ENCODE data around the gene LSM8. TPM values are rescaled to one million over a fixed set of nuclear protein-coding genes. Genes with fewer than 3 reads are reported as not detected.

Gene LSM8
- total RNA-seq, 2 donors from 2014 or later: 47.9 to 61.4 TPM

DNA sequence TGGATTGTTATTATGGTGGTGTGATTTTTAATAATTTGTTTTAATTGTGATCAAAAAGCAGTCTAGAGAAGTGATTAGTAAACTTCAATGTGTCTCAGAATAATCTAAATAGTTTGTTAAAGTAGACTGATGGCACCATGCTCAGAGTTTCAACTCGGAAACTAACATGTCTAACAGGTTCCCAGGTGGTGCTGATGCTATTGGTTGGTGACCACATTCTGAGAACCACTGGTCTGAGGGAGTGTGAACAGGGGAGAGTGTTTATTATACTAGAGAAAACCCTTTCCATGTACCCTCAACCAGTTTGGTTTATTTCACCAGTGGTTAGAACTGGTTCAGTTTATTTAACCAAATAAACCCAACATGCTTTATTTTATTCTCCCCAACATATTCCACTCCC lies 42.0 kb upstream of the LSM8 start:
- H3K27ac ChIP-seq (ENCODE audit: low read depth, low read length): no peak overlapping the region
- TF ChIP-seq, protein P1, sequence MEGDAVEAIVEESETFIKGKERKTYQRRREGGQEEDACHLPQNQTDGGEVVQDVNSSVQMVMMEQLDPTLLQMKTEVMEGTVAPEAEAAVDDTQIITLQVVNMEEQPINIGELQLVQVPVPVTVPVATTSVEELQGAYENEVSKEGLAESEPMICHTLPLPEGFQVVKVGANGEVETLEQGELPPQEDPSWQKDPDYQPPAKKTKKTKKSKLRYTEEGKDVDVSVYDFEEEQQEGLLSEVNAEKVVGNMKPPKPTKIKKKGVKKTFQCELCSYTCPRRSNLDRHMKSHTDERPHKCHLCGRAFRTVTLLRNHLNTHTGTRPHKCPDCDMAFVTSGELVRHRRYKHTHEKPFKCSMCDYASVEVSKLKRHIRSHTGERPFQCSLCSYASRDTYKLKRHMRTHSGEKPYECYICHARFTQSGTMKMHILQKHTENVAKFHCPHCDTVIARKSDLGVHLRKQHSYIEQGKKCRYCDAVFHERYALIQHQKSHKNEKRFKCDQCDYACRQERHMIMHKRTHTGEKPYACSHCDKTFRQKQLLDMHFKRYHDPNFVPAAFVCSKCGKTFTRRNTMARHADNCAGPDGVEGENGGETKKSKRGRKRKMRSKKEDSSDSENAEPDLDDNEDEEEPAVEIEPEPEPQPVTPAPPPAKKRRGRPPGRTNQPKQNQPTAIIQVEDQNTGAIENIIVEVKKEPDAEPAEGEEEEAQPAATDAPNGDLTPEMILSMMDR (conservative IDR thresholded peaks at IDR 0.05): no peak
- no peaks in the 10 kb centered on the region for H3K9me3 ChIP-seq (ENCODE audit: control insufficient read depth, low read length)
- H3K9ac ChIP-seq (ENCODE audit: extremely low read depth, low read length, poor library complexity, severe bottlenecking): no peak overlapping the region
- H3K27me3 ChIP-seq (ENCODE audit: control insufficient read depth, insufficient read depth, low read length, poor library complexity, severe bottlenecking): no peaks in the 10 kb centered on the region
- Mint-ChIP-seq H3K27ac (no peak overlapping the region), H3K4me1 (peaks cover 4% of the 10 kb centered on the region), H3K9me3 (no peaks in the 10 kb centered on the region), H3K27me3 (ENCODE audit: insufficient read depth) (no peaks in the 10 kb centered on the region), H3K36me3 (ENCODE audit: low read depth) (no peaks in the 10 kb centered on the region), H3K4me3 (no peak overlapping the region)
- no peaks in the 10 kb centered on the region for H3K4me1 ChIP-seq (ENCODE audit: control insufficient read depth, insufficient read depth, low read length)
- no peak overlapping the region for H3K4me3 ChIP-seq (ENCODE audit: low read length)
- DNase-seq: no peak
- 86 to 88% methylated on average over 1 of the region's 1 CpG for WGBS, 2 experiments (ENCODE audit: insufficient coverage in 1 of 2, insufficient read length in 1 of 2)
- H3K36me3 ChIP-seq (ENCODE audit: control insufficient read depth, insufficient read depth, low read length): no peaks in the 10 kb centered on the region

DNA sequence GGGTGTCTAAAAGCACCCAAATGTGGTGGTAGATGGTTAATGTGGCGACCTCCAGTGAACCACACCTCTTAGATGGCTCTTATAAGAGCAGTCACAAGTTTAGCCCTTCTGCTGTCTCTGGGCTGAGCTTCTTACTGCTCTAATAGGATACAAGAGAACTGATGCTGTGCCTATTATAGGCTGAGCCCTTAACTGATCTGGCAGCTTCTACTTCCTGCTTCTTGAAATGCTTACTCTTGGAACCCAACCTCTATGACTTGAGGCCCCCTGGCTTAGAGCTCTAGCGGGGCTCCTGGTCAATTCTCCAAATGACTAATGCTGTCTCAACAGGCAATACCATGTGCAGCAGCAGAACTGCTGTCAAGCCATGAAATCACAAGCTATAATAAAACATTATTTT lies 35.0 kb upstream of the LSM8 start:
- DNase-seq: no peak
- Histone ChIP-seq H3K4me3 (ENCODE audit: low read length) (no peak overlapping the region), H3K4me1 (ENCODE audit: control insufficient read depth, insufficient read depth, low read length) (no peaks in the 10 kb centered on the region), H3K9me3 (ENCODE audit: control insufficient read depth, low read length) (no peaks in the 10 kb centered on the region), H3K36me3 (ENCODE audit: control insufficient read depth, insufficient read depth, low read length) (no peaks in the 10 kb centered on the region), H3K27me3 (ENCODE audit: control insufficient read depth, insufficient read depth, low read length, poor library complexity, severe bottlenecking) (no peaks in the 10 kb centered on the region), H3K9ac (ENCODE audit: extremely low read depth, low read length, poor library complexity, severe bottlenecking) (no peak overlapping the region), H3K27ac (ENCODE audit: low read depth, low read length) (no peak overlapping the region)
- no peaks in the 10 kb centered on the region for H3K36me3 Mint-ChIP-seq (ENCODE audit: low read depth)
- H3K9me3 Mint-ChIP-seq: no peaks in the 10 kb centered on the region
- TF ChIP-seq, protein P1 (conservative IDR thresholded peaks at IDR 0.05): no peak
- no peak overlapping the region for H3K27ac Mint-ChIP-seq
- H3K4me3 Mint-ChIP-seq: no peak overlapping the region
- H3K4me1 Mint-ChIP-seq: peaks cover 7% of the 10 kb centered on the region
- 89% methylated on average over 2 of the region's 2 CpGs; no CpG with 5 or more reads in 1 of the 2 experiments for WGBS, 2 experiments (ENCODE audit: insufficient coverage in 1 of 2, insufficient read length in 1 of 2)
- no peaks in the 10 kb centered on the region for H3K27me3 Mint-ChIP-seq (ENCODE audit: insufficient read depth)

DNA sequence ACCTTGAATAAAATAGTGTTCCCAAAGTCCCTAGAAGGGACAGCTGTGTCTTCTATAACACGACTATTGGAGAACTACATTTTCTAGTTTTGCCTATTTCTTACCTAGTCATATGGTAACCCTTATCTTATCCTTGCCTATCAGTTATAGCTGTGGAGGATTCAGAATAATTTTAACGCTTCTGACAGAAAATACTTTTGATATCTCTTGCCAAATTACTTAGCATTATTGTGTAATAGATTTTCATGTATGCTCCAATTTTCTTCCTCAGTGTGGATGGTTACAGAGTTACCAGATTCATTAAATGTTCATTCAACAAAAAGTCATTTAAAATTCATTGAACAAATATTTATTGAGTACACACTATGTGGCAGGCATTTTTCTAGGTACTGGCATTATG lies 34.6 kb upstream of the LSM8 start:
- no peaks in the 10 kb centered on the region for H3K9me3 ChIP-seq (ENCODE audit: control insufficient read depth, low read length)
- no peaks in the 10 kb centered on the region for H3K36me3 ChIP-seq (ENCODE audit: control insufficient read depth, insufficient read depth, low read length)
- H3K4me1 Mint-ChIP-seq: peaks cover 7% of the 10 kb centered on the region
- DNase-seq: no peak
- H3K36me3 Mint-ChIP-seq (ENCODE audit: low read depth): no peaks in the 10 kb centered on the region
- no peak overlapping the region for H3K27ac Mint-ChIP-seq
- no peaks in the 10 kb centered on the region for H3K9me3 Mint-ChIP-seq
- H3K4me1 ChIP-seq (ENCODE audit: control insufficient read depth, insufficient read depth, low read length): no peaks in the 10 kb centered on the region
- WGBS, 2 experiments (ENCODE audit: insufficient coverage in 1 of 2, insufficient read length in 1 of 2): 98 to 100% methylated on average over 1 to 2 of the region's 2 CpGs
- no peaks in the 10 kb centered on the region for H3K27me3 Mint-ChIP-seq (ENCODE audit: insufficient read depth)
- TF ChIP-seq, protein P1 (conservative IDR thresholded peaks at IDR 0.05): no peak
- no peak overlapping the region for H3K4me3 Mint-ChIP-seq
- no peak overlapping the region for H3K9ac ChIP-seq (ENCODE audit: extremely low read depth, low read length, poor library complexity, severe bottlenecking)
- H3K4me3 ChIP-seq (ENCODE audit: low read length): no peak overlapping the region
- H3K27ac ChIP-seq (ENCODE audit: low read depth, low read length): no peak overlapping the region
- H3K27me3 ChIP-seq (ENCODE audit: control insufficient read depth, insufficient read depth, low read length, poor library complexity, severe bottlenecking): no peaks in the 10 kb centered on the region
